PC-9 (cell line): ENCODE data around the gene RYR2.

ENCODE experiments used
- CTCF ChIP-seq: fragments of 200-600 bp; sonication (generic); conservative IDR thresholded peaks from 2 replicates; pipeline ENCODE4 v1.6.1; 2017; ENCODE audit warnings: mixed run types, antibody characterized with exemption, mild to moderate bottlenecking, moderate library complexity
- EZH2 ChIP-seq: fragments of 200-600 bp; sonication (generic); IDR thresholded peaks from 2 replicates; pipeline ENCODE4 v1.8.0; 2017; ENCODE audit warnings: antibody characterized with exemption, low read depth

GRCh38 chr1:237309595-237310118 lies 267.7 kb downstream of the RYR2 start:
- TF ChIP-seq EZH2 (no peak), CTCF (no peak)
